Central memory CD8-positive, alpha-beta T cell (primary cell): Measurements from ENCODE around the gene GSDME.
A peak's percentile ranks its signal among the peaks of the same experiment; 100 is the strongest.

Experiments
- ATAC-seq: fragments of 150-1000 bp; cut with Tn5 transposase; replicated peaks from 2 replicates; pipeline ENCODE4 v1.10.0; 2022; ENCODE audit warnings: mild to moderate bottlenecking, moderate FRiP score, moderate number of reproducible peaks; ENCODE audit not compliant: poor library complexity, severe bottlenecking; ENCODE audit errors: extremely low read depth
- DNase-seq, 2 donors: peaks; one replicate each; pipeline ENCODE4 v3.0.0; 2021; ENCODE audit warnings: low spot score in 2 of 2
- H3K27ac Mint-ChIP-seq: one replicate; pipeline ENCODE4 v1.8.0; 2022; ENCODE audit warnings: low read depth, mild to moderate bottlenecking, moderate library complexity, mixed read lengths
- H3K27me3 Mint-ChIP-seq: one replicate; pipeline ENCODE4 v1.8.0; 2022; ENCODE audit warnings: mixed read lengths
- H3K36me3 Mint-ChIP-seq: one replicate; pipeline ENCODE4 v1.8.0; 2022; ENCODE audit warnings: mild to moderate bottlenecking, moderate library complexity, mixed read lengths; ENCODE audit not compliant: insufficient read depth
- H3K4me1 Mint-ChIP-seq: one replicate; pipeline ENCODE4 v1.8.0; 2022; ENCODE audit warnings: mixed read lengths
- H3K4me3 Mint-ChIP-seq: one replicate; pipeline ENCODE4 v1.8.0; 2022; ENCODE audit warnings: mild to moderate bottlenecking, moderate library complexity, mixed read lengths
- H3K9me3 Mint-ChIP-seq: one replicate; pipeline ENCODE4 v1.8.0; 2022; ENCODE audit warnings: mixed read lengths

Gene GSDME

GRCh38 chr7:24713850-24714675 is 43.2 kb downstream of the GSDME start:
- Mint-ChIP-seq H3K4me3 (no peak overlapping the region), H3K27me3 (peaks cover 58% of the 10 kb centered on the region), H3K27ac (no peak overlapping the region), H3K36me3 (peaks cover 3% of the 10 kb centered on the region), H3K4me1 (peaks cover 16% of the 10 kb centered on the region), H3K9me3 (no peaks in the 10 kb centered on the region)
- DNase-seq, result peak in 1 of 2 donors; percentile 2
- ATAC-seq, result no peak

DNA sequence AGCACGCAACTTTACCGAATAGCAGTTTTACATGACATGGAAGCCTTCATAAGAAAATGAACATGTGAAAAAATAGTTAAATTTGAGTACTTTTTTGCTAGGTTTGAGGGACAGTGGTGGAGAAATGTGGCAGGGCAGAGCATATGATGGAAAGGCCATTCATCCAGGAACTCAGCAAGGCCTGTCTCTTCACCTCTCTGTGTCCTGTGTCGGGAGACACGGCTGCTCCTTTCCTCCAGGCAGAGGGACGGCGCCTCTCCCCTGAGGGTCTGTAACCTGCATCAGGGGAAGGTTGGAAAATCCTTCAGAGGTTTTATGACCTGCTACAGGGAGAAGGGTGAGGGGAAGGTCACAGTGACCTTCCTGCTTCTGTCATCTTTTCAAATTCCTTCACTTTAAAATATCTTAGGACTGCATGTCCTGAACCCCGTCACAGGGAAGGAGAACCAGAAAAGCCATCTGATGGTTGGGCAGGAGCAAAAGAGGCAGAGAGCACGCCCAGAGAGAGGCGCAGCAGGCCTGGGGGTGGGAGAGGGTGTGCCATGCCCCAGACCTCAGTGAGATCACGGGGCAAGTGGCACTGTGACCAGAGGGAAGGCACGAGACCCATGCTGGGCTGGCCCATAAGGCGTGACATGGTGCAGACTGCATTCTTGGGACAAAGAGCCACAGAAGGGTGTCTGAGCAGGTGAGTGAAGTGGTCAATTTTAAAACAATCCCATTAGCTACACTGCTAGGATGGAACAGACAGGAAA is 44.0 kb downstream of the GSDME start:
- DNase-seq (no peak), ATAC-seq (no peak)
- Mint-ChIP-seq H3K9me3 (no peaks in the 10 kb centered on the region), H3K36me3 (peaks cover 3% of the 10 kb centered on the region), H3K4me3 (no peak overlapping the region), H3K4me1 (peaks cover 16% of the 10 kb centered on the region), H3K27ac (no peak overlapping the region), H3K27me3 (peaks cover 58% of the 10 kb centered on the region)

GRCh38 chr7:24709585-24710360 is 47.5 kb downstream of the GSDME start:
- Mint-ChIP-seq H3K9me3 (no peaks in the 10 kb centered on the region), H3K36me3 (peaks cover 2% of the 10 kb centered on the region)

DNA sequence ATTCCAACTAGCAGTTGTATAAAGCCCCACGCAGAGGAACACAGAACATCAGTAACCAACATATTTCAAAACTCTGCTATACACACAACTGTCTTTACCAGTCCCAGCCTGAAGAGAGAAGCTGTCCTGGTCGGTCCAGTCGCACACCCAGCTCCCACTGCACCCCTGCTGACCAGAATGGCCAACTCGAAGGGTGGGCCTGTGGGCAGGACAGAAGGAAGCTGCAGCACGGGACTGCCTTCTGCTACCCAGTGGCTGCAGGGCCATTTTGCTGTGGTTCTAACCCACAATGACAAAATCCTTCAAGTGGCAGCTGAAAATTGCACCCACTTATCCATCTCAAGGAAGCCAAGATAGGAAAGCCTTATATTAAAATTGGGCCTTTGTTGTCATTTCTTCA is 48.2 kb downstream of the GSDME start:
- Mint-ChIP-seq H3K27me3 (peaks cover 22% of the 10 kb centered on the region), H3K27ac (no peak overlapping the region), H3K4me1 (no peaks in the 10 kb centered on the region), H3K9me3 (no peaks in the 10 kb centered on the region), H3K36me3 (peaks cover 2% of the 10 kb centered on the region), H3K4me3 (no peak overlapping the region)
- no peak for ATAC-seq
- DNase-seq, result no peak

More at GRCh38 chr7:24709585-24710360, 47.5 kb downstream of the GSDME start:
- DNase-seq (no peak), ATAC-seq (no peak)
- Mint-ChIP-seq H3K27ac (no peak overlapping the region), H3K4me3 (no peak overlapping the region), H3K4me1 (no peaks in the 10 kb centered on the region), H3K27me3 (peaks cover 29% of the 10 kb centered on the region)

DNA sequence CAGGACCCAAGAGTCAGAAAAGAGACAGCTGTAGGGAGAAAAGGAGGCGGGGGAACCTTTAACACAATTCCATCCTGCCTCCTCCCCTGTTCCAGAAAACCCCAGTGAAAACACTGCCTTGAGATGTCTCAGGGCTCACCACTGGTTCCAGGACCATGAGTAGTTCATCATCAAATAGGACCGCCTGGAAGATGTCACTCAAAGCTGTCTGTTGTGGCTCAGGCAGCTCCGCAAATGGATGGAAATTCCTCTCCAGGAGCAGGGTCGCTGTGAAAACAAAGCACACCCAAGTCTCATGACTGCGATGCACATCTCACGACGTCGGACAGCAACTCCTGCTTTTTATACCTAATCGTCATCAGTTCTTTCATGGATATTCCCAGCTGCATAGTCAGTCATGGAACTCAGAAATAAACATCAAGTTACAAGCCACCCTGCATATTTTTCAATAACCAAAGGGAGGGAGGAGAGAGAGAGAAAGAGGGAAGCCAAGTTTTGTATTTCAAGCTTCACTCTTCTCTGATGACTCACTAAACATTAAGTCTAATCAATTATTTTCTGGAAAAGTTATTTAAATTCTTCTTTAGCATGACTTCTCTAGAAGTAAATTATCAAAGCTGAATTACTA is 49.2 kb downstream of the GSDME start:
- Mint-ChIP-seq H3K4me1 (no peaks in the 10 kb centered on the region), H3K9me3 (no peaks in the 10 kb centered on the region), H3K36me3 (peaks cover 2% of the 10 kb centered on the region), H3K27me3 (peaks cover 13% of the 10 kb centered on the region), H3K4me3 (no peak overlapping the region), H3K27ac (no peak overlapping the region)
- DNase-seq (no peak), ATAC-seq (no peak)

GRCh38 chr7:24706211-24707170 is 50.8 kb downstream of the GSDME start:
- Mint-ChIP-seq H3K27ac (no peak overlapping the region), H3K36me3 (peaks cover 2% of the 10 kb centered on the region), H3K27me3 (no peaks in the 10 kb centered on the region), H3K9me3 (no peaks in the 10 kb centered on the region), H3K4me3 (no peak overlapping the region), H3K4me1 (no peaks in the 10 kb centered on the region)
- DNase-seq (no peak), ATAC-seq (no peak)

GRCh38 chr7:24705461-24705954 is 51.8 kb downstream of the GSDME start:
- DNase-seq (no peak), ATAC-seq (no peak)
- Mint-ChIP-seq H3K36me3 (peaks cover 2% of the 10 kb centered on the region), H3K4me1 (no peaks in the 10 kb centered on the region), H3K9me3 (no peaks in the 10 kb centered on the region), H3K27me3 (no peaks in the 10 kb centered on the region), H3K27ac (no peak overlapping the region), H3K4me3 (no peak overlapping the region)

GRCh38 chr7:24704311-24704710 is 53.0 kb downstream of the GSDME start:
- no peaks in the 10 kb centered on the region for H3K36me3 Mint-ChIP-seq
- H3K9me3 Mint-ChIP-seq, result no peaks in the 10 kb centered on the region
- no peak overlapping the region for H3K4me3 Mint-ChIP-seq
- no peak for DNase-seq
- no peak overlapping the region for H3K27ac Mint-ChIP-seq
- H3K4me1 Mint-ChIP-seq, result no peaks in the 10 kb centered on the region
- ATAC-seq, result no peak
- H3K27me3 Mint-ChIP-seq, result no peaks in the 10 kb centered on the region

GRCh38 chr7:24703296-24703695 is 54.0 kb downstream of the GSDME start:
- H3K27ac Mint-ChIP-seq, result no peak overlapping the region
- H3K9me3 Mint-ChIP-seq, result no peaks in the 10 kb centered on the region
- H3K4me3 Mint-ChIP-seq, result no peak overlapping the region
- no peak for DNase-seq
- peaks cover under 1% of the 10 kb centered on the region for H3K36me3 Mint-ChIP-seq
- H3K4me1 Mint-ChIP-seq, result no peaks in the 10 kb centered on the region
- no peak for ATAC-seq
- H3K27me3 Mint-ChIP-seq, result no peaks in the 10 kb centered on the region

DNA sequence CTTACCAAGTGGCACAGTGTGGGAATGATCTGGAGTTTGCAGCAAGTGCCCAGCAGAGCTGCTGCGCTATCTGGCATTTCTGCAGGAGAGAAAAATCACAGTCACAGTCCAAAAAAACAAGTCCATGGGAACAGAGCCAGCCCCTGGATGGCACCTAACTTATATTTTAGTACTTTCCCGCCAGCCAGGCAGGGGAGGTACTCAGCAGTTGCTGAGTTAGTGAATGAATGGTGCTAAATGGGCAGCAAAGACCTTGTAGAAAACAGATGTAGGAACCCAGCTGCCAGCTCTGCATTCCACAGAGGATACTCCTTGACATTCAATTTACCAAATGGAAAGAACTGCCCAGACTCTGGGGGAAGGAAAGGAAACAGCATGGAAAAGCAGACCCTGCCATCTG is 54.5 kb downstream of the GSDME start:
- DNase-seq, result no peak
- ATAC-seq, result no peak
- Mint-ChIP-seq H3K27me3 (no peaks in the 10 kb centered on the region), H3K9me3 (no peaks in the 10 kb centered on the region), H3K4me1 (no peaks in the 10 kb centered on the region), H3K4me3 (no peak overlapping the region), H3K36me3 (peaks cover 3% of the 10 kb centered on the region), H3K27ac (no peak overlapping the region)
